Body of pancreas (tissue), 4 donors: ENCODE measurements around the gene ACAD10.

Source experiments
- POLR2A ChIP-seq, 3 donors: fragments of 450-650 bp; IDR thresholded peaks; one replicate each; pipeline ENCODE4 v1.6.1; 2016; ENCODE audit warnings: antibody characterized with exemption in 3 of 3, mild to moderate bottlenecking in 2 of 3
- TF ChIP-seq, protein P1 (sequence below), 7 experiments: fragments of 450-650 bp in 4 of 7; fragments of 200-600 bp in 3 of 7; sonication (generic) in 3 of 7; IDR thresholded peaks; one replicate each; pipeline ENCODE4 v1.5.1; 2016 to 2019; ENCODE audit warnings: antibody characterized with exemption in 7 of 7

DNA sequence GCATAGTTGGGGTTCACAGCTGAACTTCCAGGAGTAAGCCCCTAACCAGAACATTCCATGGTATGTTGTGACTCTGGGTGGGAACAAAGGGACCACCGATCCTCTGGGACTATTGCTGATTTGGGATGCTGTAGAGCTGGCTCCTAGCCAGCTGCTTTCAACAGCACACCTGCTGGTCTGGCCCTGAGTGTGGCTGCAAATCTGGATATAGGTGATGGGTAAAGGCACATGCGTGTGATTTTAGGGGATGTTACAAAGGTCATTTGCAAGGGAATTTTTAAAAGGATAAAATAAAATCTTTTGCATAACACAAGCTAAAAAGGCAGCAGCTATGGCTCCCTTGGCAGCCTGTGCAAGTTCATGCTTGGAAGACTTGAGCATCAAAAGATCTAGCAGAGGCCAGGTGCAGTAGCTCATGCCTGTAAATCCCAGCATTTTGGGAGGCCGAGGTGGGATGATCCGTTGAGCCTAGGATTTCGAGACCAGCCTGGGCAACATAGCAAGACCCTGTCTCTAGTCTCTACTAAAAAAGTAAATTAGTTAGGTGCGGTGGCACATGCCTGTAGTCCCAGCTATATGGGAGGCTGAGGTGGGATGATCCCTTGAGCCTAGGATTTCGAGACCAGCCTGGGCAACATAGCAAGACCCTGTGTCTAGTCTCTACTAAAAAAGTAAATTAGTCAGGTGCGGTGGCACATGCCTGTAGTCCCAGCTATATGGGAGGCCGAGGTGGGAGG lies 82.5 kb downstream of the ACAD10 start:
- TF ChIP-seq, protein P1, sequence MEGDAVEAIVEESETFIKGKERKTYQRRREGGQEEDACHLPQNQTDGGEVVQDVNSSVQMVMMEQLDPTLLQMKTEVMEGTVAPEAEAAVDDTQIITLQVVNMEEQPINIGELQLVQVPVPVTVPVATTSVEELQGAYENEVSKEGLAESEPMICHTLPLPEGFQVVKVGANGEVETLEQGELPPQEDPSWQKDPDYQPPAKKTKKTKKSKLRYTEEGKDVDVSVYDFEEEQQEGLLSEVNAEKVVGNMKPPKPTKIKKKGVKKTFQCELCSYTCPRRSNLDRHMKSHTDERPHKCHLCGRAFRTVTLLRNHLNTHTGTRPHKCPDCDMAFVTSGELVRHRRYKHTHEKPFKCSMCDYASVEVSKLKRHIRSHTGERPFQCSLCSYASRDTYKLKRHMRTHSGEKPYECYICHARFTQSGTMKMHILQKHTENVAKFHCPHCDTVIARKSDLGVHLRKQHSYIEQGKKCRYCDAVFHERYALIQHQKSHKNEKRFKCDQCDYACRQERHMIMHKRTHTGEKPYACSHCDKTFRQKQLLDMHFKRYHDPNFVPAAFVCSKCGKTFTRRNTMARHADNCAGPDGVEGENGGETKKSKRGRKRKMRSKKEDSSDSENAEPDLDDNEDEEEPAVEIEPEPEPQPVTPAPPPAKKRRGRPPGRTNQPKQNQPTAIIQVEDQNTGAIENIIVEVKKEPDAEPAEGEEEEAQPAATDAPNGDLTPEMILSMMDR (IDR thresholded peaks at IDR 0.05), result no peak
- no peak for TF ChIP-seq POLR2A (IDR thresholded peaks at IDR 0.05)
